Measurements from ENCODE around the gene EEPD1. TPM values are rescaled to one million over a fixed set of nuclear protein-coding genes. Genes with fewer than 3 reads are reported as not detected.

The EEPD1 gene
- total RNA-seq, 1 experiment from 2014 or later: 5.0 TPM

GRCh38 chr7:36227223-36227622 lies 74.2 kb downstream of the EEPD1 start:
- no peaks in the 10 kb centered on the region for H3K79me2 ChIP-seq (ENCODE audit: insufficient read depth, low read length)
- H3K18ac ChIP-seq (ENCODE audit: insufficient read length, low read depth, low read length): no peak overlapping the region
- no peak overlapping the region for H3T11ph ChIP-seq (ENCODE audit: low read length)
- no peaks in the 10 kb centered on the region for H3K9me3 ChIP-seq (ENCODE audit: control insufficient read depth, low read depth, low read length)
- H2BK20ac ChIP-seq (ENCODE audit: low read depth, low read length, poor library complexity, severe bottlenecking): no peak overlapping the region
- no peak overlapping the region for H3K14ac ChIP-seq (ENCODE audit: insufficient read depth, low read length)
- H2BK12ac ChIP-seq (ENCODE audit: insufficient read length, low read depth, low read length): no peak overlapping the region
- no peak overlapping the region for H3K56ac ChIP-seq (ENCODE audit: insufficient read length, low read depth, low read length)
- no peak for TF ChIP-seq CTCF (conservative IDR thresholded peaks at IDR 0.05)
- Mint-ChIP-seq H3K27ac (no peak overlapping the region), H3K27me3 (ENCODE audit: low read depth) (no peaks in the 10 kb centered on the region), H3K9me3 (no peaks in the 10 kb centered on the region), H3K4me3 (no peak overlapping the region), H3K4me1 (peaks cover 0 to 4% of the 10 kb centered on the region in 2 experiments; a peak in 2 of 4 replicates), H3K36me3 (ENCODE audit: insufficient read depth in 1 of 3, low read depth in 3 of 3) (peaks cover 0 to 4% (median 2%) of the 10 kb centered on the region in 3 experiments; a peak in 1 of 7 replicates)
- H3K27ac ChIP-seq (ENCODE audit: insufficient read length, low read depth, low read length): no peak overlapping the region
- H2BK5ac ChIP-seq (ENCODE audit: insufficient read length, low read length): no peak overlapping the region
- no peak overlapping the region for H2BK15ac ChIP-seq (ENCODE audit: low read depth, low read length)
- H3K9ac ChIP-seq (ENCODE audit: extremely low read depth, insufficient read length, low read length): no peak overlapping the region
- no peak overlapping the region for H4K91ac ChIP-seq (ENCODE audit: insufficient read length, low read depth, low read length)
- no peak overlapping the region for H3K4ac ChIP-seq (ENCODE audit: low read depth, low read length)
- no peak overlapping the region for H2AK5ac ChIP-seq (ENCODE audit: insufficient read length, low read length)
- H2BK120ac ChIP-seq (ENCODE audit: low read depth, low read length, poor library complexity, severe bottlenecking): no peak overlapping the region
- no peaks in the 10 kb centered on the region for H3K27me3 ChIP-seq (ENCODE audit: insufficient read depth, low read length)
- no CpG with 5 or more reads among the region's 5 CpGs for WGBS (ENCODE audit: extremely low coverage, insufficient read length, low lambda C conversion rate)
- peaks cover 2% of the 10 kb centered on the region; the same call in 1 of the 2 replicates for H3K4me1 ChIP-seq (ENCODE audit: insufficient read depth, low read length)
- no peaks in the 10 kb centered on the region for H4K20me1 ChIP-seq (ENCODE audit: control insufficient read depth, insufficient read depth, insufficient read length)
- H4K8ac ChIP-seq (replicated peaks; ENCODE audit: insufficient read length, low read depth, low read length): no peak overlapping the region
- DNase-seq: no peak
- no peaks in the 10 kb centered on the region for H3K23me2 ChIP-seq (ENCODE audit: insufficient read length, low read depth, low read length, poor library complexity, severe bottlenecking)
- no peak overlapping the region for H3K4me2 ChIP-seq (ENCODE audit: insufficient read depth, insufficient read length, low read length)
- no peaks in the 10 kb centered on the region for H3K79me1 ChIP-seq (ENCODE audit: insufficient read depth, low read depth, low read length, poor library complexity, severe bottlenecking)
- H4K5ac ChIP-seq (ENCODE audit: insufficient read length, low read depth, low read length): no peak overlapping the region
- H2AFZ ChIP-seq (ENCODE audit: low read length): no peak overlapping the region
- no peak overlapping the region for H3K23ac ChIP-seq (ENCODE audit: insufficient read length, low read depth, low read length)

Data from H9 (cell line).